Sigmoid colon (tissue), 7 donors: ENCODE results near the gene DPF3. TPM values are rescaled to one million over a fixed set of nuclear protein-coding genes. Genes with fewer than 3 reads are reported as not detected.

Source experiments
- DNase-seq: peaks from one replicate; pipeline ENCODE4 v3.0.0-alpha.2; 2019
- H3K27ac ChIP-seq, 4 donors: fragments of 200-600 bp; sonication (generic); one replicate each; pipeline ENCODE4 v1.5.1; 2016 to 2019; ENCODE audit warnings: mild to moderate bottlenecking in 1 of 4
- H3K27me3 ChIP-seq, 3 donors: fragments of 200-600 bp; sonication (generic); one replicate each; pipeline ENCODE4 v1.5.1; 2019; ENCODE audit warnings: mild to moderate bottlenecking in 1 of 3
- H3K36me3 ChIP-seq, 4 donors: fragments of 200-600 bp; sonication (generic); one replicate each; pipeline ENCODE4 v1.5.1; 2016 to 2019
- H3K4me1 ChIP-seq, 4 donors: fragments of 200-600 bp; sonication (generic); one replicate each; pipeline ENCODE4 v1.5.1; 2017 to 2019
- H3K4me3 ChIP-seq, 4 donors: fragments of 200-600 bp; sonication (generic); one replicate each; pipeline ENCODE4 v1.5.1; 2017 to 2019; ENCODE audit warnings: mild to moderate bottlenecking in 2 of 4, moderate library complexity in 1 of 4
- H3K9me3 ChIP-seq, 4 donors: fragments of 200-600 bp in 3 of 4; sonication (generic) in 3 of 4; one replicate each; pipeline versions ENCODE4 v1.5.1 to v1.6.1; 2013 to 2019
- CTCF ChIP-seq, 4 experiments: fragments of 450-650 bp in 3 of 4; fragments of 200-600 bp in 1 of 4; IDR thresholded peaks; one replicate each; pipeline ENCODE4 v1.5.1; 2016 to 2019; ENCODE audit warnings: antibody characterized with exemption in 4 of 4, mild to moderate bottlenecking in 3 of 4, moderate library complexity in 2 of 4
- EP300 ChIP-seq, 4 donors: sonication (generic); formaldehyde crosslinking; IDR thresholded peaks; one replicate each; pipeline ENCODE4 v1.6.1; 2017; ENCODE audit warnings: antibody characterized with exemption in 4 of 4
- POLR2A ChIP-seq, 2 donors: fragments of 450-650 bp; IDR thresholded peaks; one replicate each; pipeline ENCODE4 v1.6.1; 2016; ENCODE audit warnings: antibody characterized with exemption in 2 of 2, mild to moderate bottlenecking in 2 of 2, moderate library complexity in 2 of 2
- POLR2AphosphoS5 ChIP-seq, 4 donors: sonication (generic); formaldehyde crosslinking; IDR thresholded peaks; one replicate each; pipeline ENCODE4 v1.6.1; 2017; ENCODE audit warnings: antibody characterized with exemption in 4 of 4
- WGBS, 2 donors: extraction: QIAGEN DNeasy Blood & Tissue Kit; methylation state at CpG; one replicate each; pipeline ENCODE4 v1.1.7; 2013; 5-methylcytosine and 5-hydroxymethylcytosine counted together
- intact Hi-C: fragments of 100-400 bp; cut with DNase I; formaldehyde crosslinking; loops from one replicate; pipeline ENCODE4 v1.15.1; 2023
- polyA plus RNA-seq, 3 donors: library from polyadenylated mRNA; stranded (reverse); fragments of 200-250 nt; gene quantifications; one replicate each; pipeline ENCODE4 v1.2.3, GENCODE V29; 2013
- total RNA-seq, 4 donors: library from RNA; depleted of rRNA; stranded (reverse); fragments of >200 nt; gene quantifications; one replicate each; pipeline ENCODE4 v1.1.0, GENCODE V29; 2016
- donor health status: healthy with polysubstance abuse.
- donor health status: Bipolar disorder and iron deficiency.
- donor health status: healthy.

DPF3 gene
- total and polyA plus RNA-seq, 7 donors: 0.28 to 4.5 (median 2.3) TPM

DNA sequence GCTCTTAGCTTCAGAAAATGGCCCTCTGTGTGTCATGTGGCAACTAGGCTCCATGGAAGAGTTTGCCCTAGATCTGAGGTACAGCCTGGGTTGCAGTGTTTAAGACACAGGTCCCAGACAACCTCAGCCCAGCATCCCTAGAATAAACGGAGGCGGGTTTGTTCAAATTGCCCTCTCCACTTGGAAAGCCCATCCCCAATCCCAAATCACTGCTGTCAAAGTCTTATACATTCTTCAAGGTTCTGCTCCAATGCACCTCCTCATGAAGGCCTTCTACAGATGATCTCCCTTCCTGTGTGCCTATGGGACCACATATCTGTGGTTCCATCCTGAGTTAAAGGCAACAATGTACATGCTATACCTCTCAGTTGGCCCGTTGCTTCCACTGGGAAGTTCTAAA lies 289.8 kb downstream of the DPF3 start:
- no peaks in the 10 kb centered on the region for H3K27me3 ChIP-seq
- intact Hi-C loops: no loop called here
- TF ChIP-seq POLR2AphosphoS5 (IDR thresholded peaks at IDR 0.05): no peak
- TF ChIP-seq EP300 (IDR thresholded peaks at IDR 0.05): no peak
- no peak for TF ChIP-seq CTCF (IDR thresholded peaks at IDR 0.05)
- TF ChIP-seq POLR2A (IDR thresholded peaks at IDR 0.05): no peak
- no peak overlapping the region for H3K4me3 ChIP-seq
- H3K4me1 ChIP-seq: no peaks in the 10 kb centered on the region
- no peaks in the 10 kb centered on the region for H3K9me3 ChIP-seq
- H3K36me3 ChIP-seq: no peaks in the 10 kb centered on the region
- DNase-seq: no peak
- H3K27ac ChIP-seq: no peak overlapping the region
- WGBS, 2 donors: 90 to 93% methylated on average over 3 of the region's 3 CpGs

DNA sequence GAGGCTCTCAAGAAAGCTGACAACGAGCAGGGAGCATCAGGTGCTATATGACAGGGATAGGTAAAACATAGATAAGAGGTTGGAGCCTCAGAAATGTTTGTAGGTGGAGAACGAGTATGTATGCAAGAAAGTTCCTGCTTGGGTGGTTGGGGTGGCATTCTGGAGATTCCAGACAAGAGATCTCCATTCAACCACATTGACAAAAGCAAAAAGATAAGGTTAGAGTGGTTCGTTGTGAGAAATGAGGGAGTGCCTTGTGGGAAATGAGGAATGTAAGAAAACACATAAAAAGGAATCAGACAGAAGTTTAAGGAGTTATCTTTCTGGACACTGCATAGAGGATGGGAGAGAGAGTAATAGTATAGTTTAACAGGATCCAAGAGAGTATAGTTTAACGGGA lies 290.3 kb downstream of the DPF3 start:
- intact Hi-C loops: no loop called here
- no peak for DNase-seq
- H3K4me1 ChIP-seq: no peaks in the 10 kb centered on the region
- 76 to 83% methylated on average over 4 of the region's 4 CpGs for WGBS, 2 donors
- H3K4me3 ChIP-seq: no peak overlapping the region
- no peak overlapping the region for H3K27ac ChIP-seq
- TF ChIP-seq EP300 (IDR thresholded peaks at IDR 0.05) (no peak), POLR2A (IDR thresholded peaks at IDR 0.05) (no peak), POLR2AphosphoS5 (IDR thresholded peaks at IDR 0.05) (no peak), CTCF (IDR thresholded peaks at IDR 0.05) (no peak)
- H3K9me3 ChIP-seq: no peaks in the 10 kb centered on the region
- no peaks in the 10 kb centered on the region for H3K36me3 ChIP-seq
- H3K27me3 ChIP-seq: no peaks in the 10 kb centered on the region

DNA sequence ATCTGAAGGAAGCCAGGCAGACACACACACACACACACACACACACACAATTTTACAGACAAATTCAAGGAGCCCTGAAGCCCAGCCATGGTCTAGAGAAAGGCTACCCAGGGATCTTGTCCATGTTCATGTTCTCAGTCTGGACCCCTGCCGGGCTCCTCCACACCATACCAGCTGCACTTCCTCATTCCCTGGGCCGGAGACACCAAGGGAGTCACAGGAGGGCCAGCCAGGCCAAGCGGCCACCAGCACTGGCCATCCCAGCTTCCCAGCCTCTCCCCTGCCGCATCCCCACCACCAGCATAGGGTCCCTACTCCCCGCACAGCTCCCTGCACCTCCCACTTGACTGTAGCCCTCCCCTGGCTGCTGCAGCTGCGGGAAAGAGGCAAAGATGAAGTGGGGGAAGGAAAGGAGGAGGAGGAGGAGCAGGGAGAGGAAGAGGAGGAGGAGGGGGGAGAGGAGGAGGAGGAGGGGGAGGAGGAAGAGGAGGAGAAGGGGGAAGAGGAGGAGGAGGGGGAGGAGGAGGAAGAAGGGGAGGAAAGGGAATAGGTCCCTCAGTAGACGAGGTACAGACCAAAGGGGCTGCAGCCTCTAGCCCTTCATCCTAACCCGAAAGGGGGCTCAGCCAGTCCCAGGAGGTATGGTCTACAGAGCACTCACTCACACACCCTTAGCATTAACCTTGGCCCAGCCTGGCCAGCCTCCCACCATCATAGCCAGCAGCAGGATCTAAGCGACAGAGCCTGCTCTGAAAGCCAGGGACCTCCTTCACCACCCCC lies 293.2 kb downstream of the DPF3 start:
- intact Hi-C loops: no loop called here
- H3K36me3 ChIP-seq: no peaks in the 10 kb centered on the region
- H3K27me3 ChIP-seq: no peaks in the 10 kb centered on the region
- H3K4me1 ChIP-seq: no peaks in the 10 kb centered on the region
- 69 to 84% methylated on average over 9 of the region's 9 CpGs for WGBS, 2 donors
- H3K4me3 ChIP-seq: no peak overlapping the region
- H3K9me3 ChIP-seq: no peaks in the 10 kb centered on the region
- no peak overlapping the region for H3K27ac ChIP-seq
- no peak for DNase-seq
- TF ChIP-seq CTCF (IDR thresholded peaks at IDR 0.05): no peak
- TF ChIP-seq POLR2A (IDR thresholded peaks at IDR 0.05): no peak
- TF ChIP-seq POLR2AphosphoS5 (IDR thresholded peaks at IDR 0.05): no peak
- TF ChIP-seq EP300 (IDR thresholded peaks at IDR 0.05): no peak

DNA sequence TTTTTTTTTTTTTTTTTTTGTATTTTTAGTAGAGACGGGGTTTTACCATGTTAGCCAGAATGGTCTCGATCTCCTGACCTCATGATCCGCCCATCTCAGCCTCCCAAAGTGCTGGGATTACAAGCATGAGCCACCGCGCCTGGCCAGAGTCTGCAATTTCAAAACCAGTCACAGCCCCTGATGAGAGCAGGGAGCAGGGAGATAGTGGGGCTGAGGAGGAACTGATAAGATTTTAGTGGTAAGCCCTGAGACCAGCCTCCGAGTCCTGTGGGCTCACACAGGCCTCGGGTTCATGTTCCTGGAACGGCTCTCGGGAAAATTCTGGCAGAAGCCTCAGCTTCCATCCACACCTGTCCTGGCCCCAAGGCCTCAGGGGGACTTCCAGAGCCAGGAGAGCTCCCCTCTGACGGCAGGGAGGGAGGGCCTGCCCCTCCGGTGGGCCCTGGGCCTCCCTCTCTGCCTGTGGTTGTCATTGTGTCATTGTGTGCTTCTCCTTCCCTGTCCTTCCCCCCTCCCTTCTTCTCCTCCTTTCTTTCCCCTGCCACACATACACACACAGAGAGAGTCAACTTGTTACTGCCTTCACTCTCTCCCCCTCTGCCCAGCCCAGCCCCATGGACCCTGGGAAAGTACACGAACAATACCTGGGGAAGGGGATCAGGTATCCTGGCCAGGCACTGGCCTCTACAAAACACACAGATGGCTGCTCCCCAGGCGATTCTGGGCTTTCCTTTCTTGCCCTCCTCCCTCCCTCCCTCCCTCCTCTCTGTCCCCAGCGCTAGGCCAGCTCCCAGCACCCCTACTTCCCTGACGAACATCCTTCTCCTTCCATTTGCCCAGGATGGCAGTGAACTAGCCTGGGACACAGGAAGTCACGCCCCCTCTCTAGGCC lies 294.1 kb downstream of the DPF3 start:
- no peaks in the 10 kb centered on the region for H3K36me3 ChIP-seq
- H3K4me1 ChIP-seq: no peaks in the 10 kb centered on the region
- no peak overlapping the region for H3K4me3 ChIP-seq
- WGBS, 2 donors: 79 to 81% methylated on average over 16 of the region's 16 CpGs
- intact Hi-C loops: no loop called here
- H3K27ac ChIP-seq: no peak overlapping the region
- no peak for DNase-seq
- no peaks in the 10 kb centered on the region for H3K9me3 ChIP-seq
- TF ChIP-seq POLR2AphosphoS5 (IDR thresholded peaks at IDR 0.05) (no peak), CTCF (IDR thresholded peaks at IDR 0.05) (no peak), EP300 (IDR thresholded peaks at IDR 0.05) (no peak), POLR2A (IDR thresholded peaks at IDR 0.05) (no peak)
- no peaks in the 10 kb centered on the region for H3K27me3 ChIP-seq
